Upper lobe of right lung (tissue), 1 donor: ENCODE measurements around the gene NOS3. TPM values are rescaled to one million over a fixed set of nuclear protein-coding genes. Genes with fewer than 3 reads are reported as not detected.

Experiments
- ATAC-seq: fragments of 200-7000 bp; cut with Tn5 transposase; one replicate; pipeline ENCODE4 v1.9.1; 2020; ENCODE audit warnings: mild to moderate bottlenecking, moderate library complexity
- DNase-seq: peaks from one replicate; pipeline ENCODE4 v3.0.0-alpha.2; 2020
- H3K27ac ChIP-seq: fragments of 200-600 bp; one replicate; pipeline ENCODE4 v1.8.0; 2022
- H3K27me3 ChIP-seq: fragments of 200-600 bp; one replicate; pipeline ENCODE4 v1.8.0; 2022; ENCODE audit warnings: mild to moderate bottlenecking
- H3K36me3 ChIP-seq: fragments of 200-600 bp; one replicate; pipeline ENCODE4 v1.8.0; 2022
- H3K4me1 ChIP-seq: fragments of 200-600 bp; one replicate; pipeline ENCODE4 v1.8.0; 2022
- H3K4me3 ChIP-seq: fragments of 200-600 bp; one replicate; pipeline ENCODE4 v1.8.0; 2022; ENCODE audit warnings: mild to moderate bottlenecking
- H3K9me3 ChIP-seq: fragments of 200-600 bp; one replicate; pipeline ENCODE4 v1.8.0; 2022
- intact Hi-C: fragments of 100-400 bp; cut with DNase I; formaldehyde crosslinking; loops from one replicate; pipeline ENCODE4 v1.11.0; 2022
- total RNA-seq: library from RNA; stranded (reverse); fragmentation: NEBNext Ultra II Directional; extraction: Animal tissue kit (Norgen Biotek cat#: 25700); gene quantifications from one replicate; pipeline ENCODE4 v1.2.1, GENCODE V29; 2021
- TF ChIP-seq, protein P1 (sequence below): fragments of 200-600 bp; IDR thresholded peaks from one replicate; pipeline ENCODE4 v1.8.0; 2022; ENCODE audit warnings: antibody characterized with exemption
- donor health status: DM: no; HTN: yes; CAD: no; lungs with severe emphysema.

The NOS3 gene
- total RNA-seq, 1 donor from 2014 or later = 42.9 TPM

DNA sequence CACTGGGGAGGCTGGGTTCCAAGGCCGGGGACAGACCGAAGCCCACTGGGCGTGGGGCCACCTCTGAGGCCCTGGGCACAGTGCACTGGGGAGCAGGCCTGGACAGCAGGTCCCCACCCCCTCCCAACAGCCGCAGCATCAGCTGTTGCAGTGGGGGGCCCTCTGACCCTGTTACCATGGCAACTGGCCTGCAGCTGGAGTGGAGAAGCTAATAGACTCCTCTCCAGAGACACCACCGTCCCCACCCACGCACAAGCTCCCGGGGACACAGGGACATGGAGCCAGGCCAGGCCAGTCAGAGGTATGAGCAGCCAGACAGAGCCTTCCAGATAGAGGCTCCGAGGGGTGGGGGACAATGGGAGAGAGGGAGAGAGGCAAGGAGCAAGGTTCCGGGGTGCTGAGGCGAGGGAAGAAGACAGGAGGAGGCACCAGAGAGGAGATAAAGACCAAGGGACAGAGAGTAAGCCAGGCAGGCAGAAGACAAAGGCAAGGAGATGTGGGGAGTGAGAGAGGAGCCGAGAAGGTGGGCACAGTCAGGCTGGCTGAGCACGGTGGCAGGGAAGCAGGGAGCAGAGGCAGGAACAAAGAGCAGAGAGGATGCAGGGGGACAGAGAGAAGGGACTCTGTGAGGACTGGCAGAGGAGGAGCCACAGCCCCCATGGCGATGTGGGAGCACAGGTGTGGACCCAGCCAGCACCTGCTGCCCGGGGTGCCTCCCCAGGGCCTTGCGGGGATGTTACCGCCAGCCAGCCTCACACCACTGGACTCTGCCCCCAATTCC lies 19.4 kb upstream of the NOS3 start:
- H3K4me1 ChIP-seq = peaks cover 19% of the 10 kb centered on the region
- intact Hi-C loops = no loop called here
- H3K27ac ChIP-seq = no peak overlapping the region
- no peak overlapping the region for H3K4me3 ChIP-seq
- H3K27me3 ChIP-seq = peaks cover 28% of the 10 kb centered on the region
- H3K9me3 ChIP-seq = no peaks in the 10 kb centered on the region
- TF ChIP-seq, protein P1, sequence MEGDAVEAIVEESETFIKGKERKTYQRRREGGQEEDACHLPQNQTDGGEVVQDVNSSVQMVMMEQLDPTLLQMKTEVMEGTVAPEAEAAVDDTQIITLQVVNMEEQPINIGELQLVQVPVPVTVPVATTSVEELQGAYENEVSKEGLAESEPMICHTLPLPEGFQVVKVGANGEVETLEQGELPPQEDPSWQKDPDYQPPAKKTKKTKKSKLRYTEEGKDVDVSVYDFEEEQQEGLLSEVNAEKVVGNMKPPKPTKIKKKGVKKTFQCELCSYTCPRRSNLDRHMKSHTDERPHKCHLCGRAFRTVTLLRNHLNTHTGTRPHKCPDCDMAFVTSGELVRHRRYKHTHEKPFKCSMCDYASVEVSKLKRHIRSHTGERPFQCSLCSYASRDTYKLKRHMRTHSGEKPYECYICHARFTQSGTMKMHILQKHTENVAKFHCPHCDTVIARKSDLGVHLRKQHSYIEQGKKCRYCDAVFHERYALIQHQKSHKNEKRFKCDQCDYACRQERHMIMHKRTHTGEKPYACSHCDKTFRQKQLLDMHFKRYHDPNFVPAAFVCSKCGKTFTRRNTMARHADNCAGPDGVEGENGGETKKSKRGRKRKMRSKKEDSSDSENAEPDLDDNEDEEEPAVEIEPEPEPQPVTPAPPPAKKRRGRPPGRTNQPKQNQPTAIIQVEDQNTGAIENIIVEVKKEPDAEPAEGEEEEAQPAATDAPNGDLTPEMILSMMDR = no peak
- ATAC-seq (no peak), DNase-seq (no peak)
- no peaks in the 10 kb centered on the region for H3K36me3 ChIP-seq

DNA sequence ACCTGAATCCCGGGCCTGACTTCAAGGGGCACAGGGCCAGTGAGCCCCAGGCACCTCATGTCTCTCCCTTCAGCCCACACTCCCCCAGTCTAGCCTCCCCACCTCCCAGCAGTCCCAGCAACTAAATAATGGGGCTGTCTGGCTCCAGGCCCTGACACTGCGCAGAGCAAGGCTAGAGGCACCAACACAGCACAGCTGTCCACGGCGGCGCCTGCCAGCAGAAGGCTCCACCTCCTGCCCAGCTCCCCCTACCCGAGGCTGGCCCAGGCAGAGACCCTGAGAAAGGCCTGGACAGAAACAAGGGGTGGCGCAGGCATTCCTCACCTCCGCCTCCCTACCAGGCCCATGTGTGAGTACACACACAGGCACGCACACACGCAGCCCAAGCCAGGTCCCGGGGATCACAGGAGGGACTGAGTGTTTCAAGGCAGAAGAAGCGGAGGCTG lies 18.8 kb upstream of the NOS3 start:
- TF ChIP-seq, protein P1 = no peak
- H3K27ac ChIP-seq = no peak overlapping the region
- peak; percentile 34 for ATAC-seq
- H3K4me3 ChIP-seq = no peak overlapping the region
- no peak for DNase-seq
- H3K27me3 ChIP-seq = peaks cover 34% of the 10 kb centered on the region
- no peaks in the 10 kb centered on the region for H3K36me3 ChIP-seq
- H3K9me3 ChIP-seq = no peaks in the 10 kb centered on the region
- H3K4me1 ChIP-seq = peaks cover 19% of the 10 kb centered on the region
- intact Hi-C loops = no loop called here

DNA sequence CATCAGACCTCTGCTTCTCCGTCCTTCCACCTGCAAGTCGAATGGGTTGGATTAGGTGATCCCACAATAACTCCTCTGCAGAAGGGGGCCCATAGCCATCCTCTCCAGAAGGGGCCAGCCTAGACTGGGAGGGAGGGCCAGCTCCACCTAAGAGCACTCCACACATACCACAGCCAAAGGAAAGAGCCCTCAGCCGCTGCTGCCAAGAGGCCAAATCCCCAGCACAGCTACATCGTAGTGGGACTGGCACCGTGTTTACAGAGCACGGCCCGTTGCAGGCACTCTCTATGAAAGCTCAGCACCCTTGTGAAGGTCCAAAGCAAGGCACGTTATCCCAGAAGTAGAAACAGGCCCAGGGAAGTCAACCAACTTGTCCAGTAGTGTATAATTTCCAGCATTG lies 18.1 kb upstream of the NOS3 start:
- TF ChIP-seq, protein P1 = no peak
- Histone ChIP-seq H3K9me3 (no peaks in the 10 kb centered on the region), H3K27me3 (peaks cover 41% of the 10 kb centered on the region), H3K4me1 (peaks cover 19% of the 10 kb centered on the region), H3K4me3 (no peak overlapping the region), H3K36me3 (no peaks in the 10 kb centered on the region), H3K27ac (no peak overlapping the region)
- peak; percentile 5 for ATAC-seq
- intact Hi-C loops = no loop called here
- DNase-seq = no peak

DNA sequence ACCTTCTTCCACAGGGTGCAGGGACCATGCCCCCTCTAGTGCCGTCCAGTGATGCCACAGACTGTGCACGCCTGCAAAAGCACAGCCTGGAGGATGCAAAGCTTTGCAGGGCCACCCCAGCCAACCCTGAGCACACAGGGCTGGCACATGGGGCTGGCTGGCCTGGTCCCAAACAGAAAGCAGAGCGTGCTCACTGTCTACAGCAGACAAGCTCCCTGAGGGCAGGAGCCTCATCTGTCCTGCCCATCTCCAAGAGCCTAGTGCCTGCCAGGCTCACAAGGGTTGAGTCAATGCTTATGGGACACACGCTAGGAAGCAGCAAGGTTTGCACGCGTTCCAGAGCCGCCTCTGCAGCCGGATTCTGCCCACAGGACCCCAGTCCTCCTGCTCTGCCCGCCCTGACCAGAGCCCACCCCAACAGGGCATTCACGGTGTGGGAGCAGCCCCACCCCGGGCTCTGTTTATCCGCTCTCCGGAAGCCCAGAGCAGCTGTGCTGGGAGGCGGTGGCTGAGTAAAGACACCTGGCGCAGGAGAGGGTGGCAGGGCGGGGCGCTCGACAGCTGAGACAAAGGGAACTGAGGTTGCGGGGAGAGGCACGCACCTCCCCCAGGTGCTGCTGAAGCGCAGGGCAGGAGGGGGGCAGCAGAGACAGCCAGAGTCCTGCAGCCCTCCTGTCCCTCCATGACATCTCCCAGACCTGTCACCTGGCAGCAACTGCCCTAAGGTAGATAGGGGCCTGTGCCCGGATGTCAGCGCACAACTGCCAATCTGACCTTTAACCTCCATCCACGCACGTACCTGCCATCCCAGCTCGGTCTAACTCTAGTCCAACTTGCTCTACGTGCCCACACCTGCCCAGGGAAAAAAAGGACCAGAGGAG lies 17.0 kb upstream of the NOS3 start:
- no peak for ATAC-seq
- peaks cover 41% of the 10 kb centered on the region for H3K27me3 ChIP-seq
- H3K9me3 ChIP-seq = no peaks in the 10 kb centered on the region
- TF ChIP-seq, protein P1 = no peak
- intact Hi-C loops = no loop called here
- H3K4me1 ChIP-seq = peaks cover 19% of the 10 kb centered on the region
- H3K27ac ChIP-seq = no peak overlapping the region
- peak overlapping the region; percentile 50 for H3K4me3 ChIP-seq
- DNase-seq = no peak
- no peaks in the 10 kb centered on the region for H3K36me3 ChIP-seq

DNA sequence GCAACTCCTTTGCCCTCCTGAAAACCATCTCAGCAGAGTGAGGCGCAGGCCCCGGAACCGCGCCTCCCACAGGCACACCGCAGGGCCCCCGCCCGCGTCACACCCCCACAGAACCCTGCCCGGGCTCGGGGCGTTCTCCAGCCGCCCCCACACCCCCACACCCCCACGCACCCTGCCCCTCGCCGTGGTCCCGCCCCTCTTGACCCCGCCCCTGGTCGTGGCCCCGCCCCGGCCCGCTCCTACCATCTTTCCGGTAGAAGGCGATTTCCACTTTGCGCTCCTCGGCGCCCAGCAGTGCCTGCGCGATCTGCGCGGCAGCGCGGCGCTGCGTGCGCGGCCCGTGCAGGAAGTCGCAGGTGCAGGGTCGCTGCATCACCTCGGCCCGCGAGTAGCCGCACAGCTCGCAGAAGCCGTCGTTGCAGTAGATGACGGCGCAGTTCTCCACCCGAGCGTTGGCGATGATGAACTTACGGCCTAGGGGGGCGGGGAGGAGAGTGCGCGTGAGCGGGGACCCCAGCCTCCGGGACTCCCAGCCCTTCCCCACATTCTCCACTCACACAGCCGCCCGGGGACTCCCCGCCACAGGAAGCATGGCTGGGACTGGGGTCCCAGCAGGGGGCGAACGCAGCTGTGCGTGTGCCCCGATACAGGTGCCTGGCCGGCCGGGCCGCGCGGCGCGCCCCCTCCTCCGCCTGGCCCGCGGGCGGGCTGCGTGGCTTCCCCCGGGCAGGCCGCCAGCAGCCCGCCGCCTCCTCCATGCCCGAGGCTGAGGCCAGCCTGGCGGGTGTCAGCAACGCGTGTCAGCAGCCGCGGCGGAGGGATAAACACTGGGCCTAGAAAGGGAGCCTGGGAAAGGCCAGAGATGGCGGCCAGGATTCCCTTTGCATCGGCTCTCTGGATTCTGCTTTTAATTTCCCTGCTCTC lies 16.1 kb upstream of the NOS3 start:
- intact Hi-C loops = no loop called here
- no peaks in the 10 kb centered on the region for H3K9me3 ChIP-seq
- peaks cover 19% of the 10 kb centered on the region for H3K4me1 ChIP-seq
- DNase-seq (peak; percentile 77), ATAC-seq (peak; percentile 51)
- H3K27me3 ChIP-seq = peaks cover 46% of the 10 kb centered on the region
- peak overlapping the region; percentile 24 for H3K27ac ChIP-seq
- no peaks in the 10 kb centered on the region for H3K36me3 ChIP-seq
- H3K4me3 ChIP-seq = peak overlapping the region; percentile 50
- TF ChIP-seq, protein P1 = no peak
